GM19467 (cell line): ENCODE measurements around the gene WTAP.
"Not testable (repeated sequence)": the region's sequence is repeated elsewhere in the genome, so short reads cannot be mapped to it uniquely, and the experiment has no call there.

Source experiments
- ATAC-seq: cut with Tn5 transposase; IDR thresholded peaks from one replicate; pipeline ENCODE4 v1.9.1; 2021; ENCODE audit warnings: mild to moderate bottlenecking, moderate library complexity; ENCODE audit not compliant: unreplicated experiment

Gene WTAP

GRCh38 chr6:159726918-159727716, at the start of gene WTAP:
WTAP (plus strand) TSS chr6:159727506; CDS start chr6:159736266, 8,760 bp downstream.
- peak; percentile 79 for ATAC-seq

- no peak for ATAC-seq
Measured at GRCh38 chr6:159677506-159678165, 49.7 kb upstream of the WTAP start.

- ATAC-seq = no peak
Measured at GRCh38 chr6:159678574-159678973, 48.7 kb upstream of the WTAP start.

GRCh38 chr6:159679091-159680077, 47.9 kb upstream of the WTAP start:
- no peak for ATAC-seq

GRCh38 chr6:159680104-159680503, 47.2 kb upstream of the WTAP start:
- no peak for ATAC-seq

GRCh38 chr6:159681191-159681880, 46.0 kb upstream of the WTAP start:
- no peak for ATAC-seq

- no peak for ATAC-seq
Measured at GRCh38 chr6:159682295-159682694, 45.0 kb upstream of the WTAP start.

GRCh38 chr6:159682810-159683209, 44.5 kb upstream of the WTAP start:
- ATAC-seq = no peak

- no peak for ATAC-seq
Measured at GRCh38 chr6:159684013-159684304, 43.3 kb upstream of the WTAP start.

GRCh38 chr6:159686040-159686439, 41.3 kb upstream of the WTAP start:
- no peak for ATAC-seq

- ATAC-seq = no peak
Measured at GRCh38 chr6:159686703-159687102, 40.6 kb upstream of the WTAP start.

- no peak for ATAC-seq
Measured at GRCh38 chr6:159687341-159687740, 40.0 kb upstream of the WTAP start.

- no peak for ATAC-seq
Measured at GRCh38 chr6:159688266-159688905, 38.9 kb upstream of the WTAP start.

- ATAC-seq = no peak
Measured at GRCh38 chr6:159689001-159689400, 38.3 kb upstream of the WTAP start.

GRCh38 chr6:159690135-159690534, 37.2 kb upstream of the WTAP start:
- not testable (repeated sequence) for ATAC-seq

- ATAC-seq = no peak
Measured at GRCh38 chr6:159691133-159691962, 36.0 kb upstream of the WTAP start.

- no peak for ATAC-seq
Measured at GRCh38 chr6:159691963-159692287, 35.4 kb upstream of the WTAP start.

GRCh38 chr6:159692303-159693127, 34.8 kb upstream of the WTAP start:
- peak; percentile 29 for ATAC-seq
